ENCODE results near the gene SPTSSA. TPM values are rescaled to one million over a fixed set of nuclear protein-coding genes. Genes with fewer than 3 reads are reported as not detected.

The SPTSSA gene
- total RNA-seq, 2 donors from 2014 or later = 28.5 to 37.8 TPM

GRCh38 chr14:34484726-34485125, 22.7 kb upstream of the SPTSSA start:
- no peaks in the 10 kb centered on the region for H3K9me3 ChIP-seq (ENCODE audit: control insufficient read depth, low read length)
- TF ChIP-seq CTCF (conservative IDR thresholded peaks at IDR 0.05) = no peak
- 80 to 97% methylated on average over 1 of the region's 1 CpG for WGBS, 2 experiments (ENCODE audit: insufficient coverage in 1 of 2, insufficient read length in 1 of 2)
- Mint-ChIP-seq H3K27ac (no peak overlapping the region), H3K9me3 (no peaks in the 10 kb centered on the region), H3K27me3 (ENCODE audit: insufficient read depth) (no peaks in the 10 kb centered on the region), H3K4me3 (no peak overlapping the region), H3K4me1 (no peaks in the 10 kb centered on the region), H3K36me3 (ENCODE audit: low read depth) (no peaks in the 10 kb centered on the region)
- H3K4me1 ChIP-seq (ENCODE audit: control insufficient read depth, insufficient read depth, low read length) = no peaks in the 10 kb centered on the region
- no peak overlapping the region for H3K27ac ChIP-seq (ENCODE audit: low read depth, low read length)
- DNase-seq = no peak
- H3K4me3 ChIP-seq (ENCODE audit: low read length) = no peak overlapping the region
- no peaks in the 10 kb centered on the region for H3K27me3 ChIP-seq (ENCODE audit: control insufficient read depth, insufficient read depth, low read length, poor library complexity, severe bottlenecking)
- no peaks in the 10 kb centered on the region for H3K36me3 ChIP-seq (ENCODE audit: control insufficient read depth, insufficient read depth, low read length)
- no peak overlapping the region for H3K9ac ChIP-seq (ENCODE audit: extremely low read depth, low read length, poor library complexity, severe bottlenecking)

DNA sequence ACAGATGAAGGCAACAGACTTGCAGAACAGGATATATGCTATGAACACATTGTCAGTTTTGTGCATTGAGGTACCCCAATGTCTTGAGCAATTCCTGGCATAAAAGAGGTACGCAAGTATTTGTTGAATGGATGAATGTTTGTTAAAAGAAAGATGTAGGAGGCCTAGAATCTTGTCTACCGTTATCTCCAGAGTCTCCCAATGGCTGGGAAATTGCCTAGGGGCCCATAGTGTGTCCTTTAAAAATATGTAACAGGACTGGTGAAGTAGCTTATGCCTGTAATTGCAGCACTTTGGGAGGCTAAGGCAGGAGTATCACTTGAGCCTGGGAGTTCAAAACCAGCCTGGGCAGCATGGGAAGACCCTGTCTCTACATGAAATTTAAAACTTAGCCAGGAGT, 20.4 kb upstream of the SPTSSA start:
- no peaks in the 10 kb centered on the region for H3K9me3 Mint-ChIP-seq
- H3K36me3 Mint-ChIP-seq (ENCODE audit: low read depth) = no peaks in the 10 kb centered on the region
- no peak overlapping the region for H3K4me3 Mint-ChIP-seq
- peaks cover 2% of the 10 kb centered on the region for H3K4me1 Mint-ChIP-seq
- H3K27ac Mint-ChIP-seq = no peak overlapping the region
- 92 to 100% methylated on average over 1 to 2 of the region's 2 CpGs for WGBS, 2 experiments (ENCODE audit: insufficient coverage in 1 of 2, insufficient read length in 1 of 2)
- no peaks in the 10 kb centered on the region for H3K27me3 ChIP-seq (ENCODE audit: control insufficient read depth, insufficient read depth, low read length, poor library complexity, severe bottlenecking)
- H3K27me3 Mint-ChIP-seq (ENCODE audit: insufficient read depth) = no peaks in the 10 kb centered on the region
- H3K9ac ChIP-seq (ENCODE audit: extremely low read depth, low read length, poor library complexity, severe bottlenecking) = no peak overlapping the region
- H3K9me3 ChIP-seq (ENCODE audit: control insufficient read depth, low read length) = no peaks in the 10 kb centered on the region
- no peak for DNase-seq
- H3K4me1 ChIP-seq (ENCODE audit: control insufficient read depth, insufficient read depth, low read length) = no peaks in the 10 kb centered on the region
- TF ChIP-seq CTCF (conservative IDR thresholded peaks at IDR 0.05) = no peak
- no peaks in the 10 kb centered on the region for H3K36me3 ChIP-seq (ENCODE audit: control insufficient read depth, insufficient read depth, low read length)
- H3K27ac ChIP-seq (ENCODE audit: low read depth, low read length) = no peak overlapping the region
- no peak overlapping the region for H3K4me3 ChIP-seq (ENCODE audit: low read length)

DNA sequence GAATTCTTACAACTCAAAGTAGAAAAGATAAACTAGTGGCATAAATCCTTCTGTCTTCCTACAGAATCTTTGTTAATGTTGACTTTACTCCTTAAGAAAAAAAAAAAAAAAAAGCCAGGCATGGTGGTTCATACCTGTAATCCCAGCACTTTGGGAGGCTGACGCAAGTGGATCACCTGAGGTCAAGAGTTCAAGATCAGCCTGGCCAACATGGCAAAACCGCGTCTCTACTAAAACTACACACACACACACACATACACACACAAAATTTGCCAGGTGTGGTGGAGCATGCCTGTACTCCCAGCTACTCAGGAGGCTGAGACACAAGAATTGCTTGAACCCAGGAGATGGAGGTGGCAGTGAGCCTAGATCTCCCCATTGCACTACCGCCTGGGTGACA, 17.7 kb upstream of the SPTSSA start:
- TF ChIP-seq CTCF (conservative IDR thresholded peaks at IDR 0.05) = no peak
- Mint-ChIP-seq H3K27me3 (ENCODE audit: insufficient read depth) (no peaks in the 10 kb centered on the region), H3K4me3 (no peak overlapping the region), H3K4me1 (peaks cover 7% of the 10 kb centered on the region), H3K27ac (no peak overlapping the region), H3K36me3 (ENCODE audit: low read depth) (peaks cover 2% of the 10 kb centered on the region), H3K9me3 (peaks cover 18% of the 10 kb centered on the region)
- no peaks in the 10 kb centered on the region for H3K36me3 ChIP-seq (ENCODE audit: control insufficient read depth, insufficient read depth, low read length)
- no peaks in the 10 kb centered on the region for H3K27me3 ChIP-seq (ENCODE audit: control insufficient read depth, insufficient read depth, low read length, poor library complexity, severe bottlenecking)
- H3K9ac ChIP-seq (ENCODE audit: extremely low read depth, low read length, poor library complexity, severe bottlenecking) = no peak overlapping the region
- no peak overlapping the region for H3K27ac ChIP-seq (ENCODE audit: low read depth, low read length)
- 93 to 100% methylated on average over 1 to 4 of the region's 4 CpGs for WGBS, 2 experiments (ENCODE audit: insufficient coverage in 1 of 2, insufficient read length in 1 of 2)
- H3K9me3 ChIP-seq (ENCODE audit: control insufficient read depth, low read length) = no peaks in the 10 kb centered on the region
- no peak overlapping the region for H3K4me3 ChIP-seq (ENCODE audit: low read length)
- no peak for DNase-seq
- H3K4me1 ChIP-seq (ENCODE audit: control insufficient read depth, insufficient read depth, low read length) = no peaks in the 10 kb centered on the region
